ENCODE results near the gene UBL4B.

GRCh38 chr1:110097507-110098221, 14.6 kb upstream of the UBL4B start:
- TF ChIP-seq CREB1 (IDR thresholded peaks at IDR 0.05; ENCODE audit: low read depth) = no peak
- TF ChIP-seq RAD21 (IDR thresholded peaks at IDR 0.05; ENCODE audit: low read depth) = no peak
- no peak for TF ChIP-seq USF1 (IDR thresholded peaks at IDR 0.05)
